OCI-LY7 (cell line): ENCODE measurements around the gene TNRC6C. TPM values are rescaled to one million over a fixed set of nuclear protein-coding genes. Genes with fewer than 3 reads are reported as not detected.

Experiments
- BruUV-seq: library from RNA; stranded (reverse); fragments of 400-500 nt; replicated peaks from 2 replicates; lab custom pipeline; 2021; lab: Mats Ljungman, UMichigan
- CTCF ChIA-PET: fragments of 300-600 bp; sonication (Branson Sonifier 250); formaldehyde crosslinking; loops from one replicate; lab custom pipeline; 2022; ENCODE audit warnings: antibody characterized with exemption; ENCODE audit not compliant: unreplicated experiment; lab: Charles Lee
- POLR2A ChIA-PET: fragments of 300-600 bp; sonication (Branson Sonifier 250); formaldehyde crosslinking; loops from one replicate; lab custom pipeline; 2022; ENCODE audit warnings: antibody characterized with exemption; lab: Charles Lee
- DNase-seq: peaks from one replicate; pipeline ENCODE4 v3.0.0-alpha.2; 2015; ENCODE audit warnings: low spot score
- H2AFZ ChIP-seq: fragments of 200-600 bp; sonication (generic), shearing (Covaris generic); 2 replicates; pipeline ENCODE4 v1.6.1; 2014; ENCODE audit warnings: mild to moderate bottlenecking, antibody characterized with exemption, low read length, moderate library complexity
- H3K27ac ChIP-seq: fragments of 200-600 bp; sonication (generic); 2 replicates; pipeline ENCODE4 v1.5.1; 2014; ENCODE audit warnings: mixed run types, low read depth, mild to moderate bottlenecking, moderate library complexity, low read length, inconsistent platforms; ENCODE audit not compliant: poor library complexity, severe bottlenecking
- H3K36me3 ChIP-seq: fragments of 200-600 bp; sonication (generic); 2 replicates; pipeline ENCODE4 v1.6.1; 2014; ENCODE audit warnings: mild to moderate bottlenecking, antibody characterized with exemption, low read length, moderate library complexity, mixed read lengths; ENCODE audit not compliant: insufficient read depth
- H3K4me1 ChIP-seq: fragments of 200-600 bp; sonication (generic); 2 replicates; pipeline ENCODE4 v1.5.1; 2014; ENCODE audit warnings: mild to moderate bottlenecking, low read length; ENCODE audit not compliant: insufficient read depth, poor library complexity, severe bottlenecking
- H3K4me2 ChIP-seq: fragments of 200-600 bp; sonication (generic); 2 replicates; pipeline ENCODE4 v1.6.1; 2014; ENCODE audit warnings: mild to moderate bottlenecking, low read length
- H3K4me3 ChIP-seq: fragments of 200-600 bp; sonication (generic); 2 replicates; pipeline ENCODE4 v1.5.1; 2014; ENCODE audit warnings: mild to moderate bottlenecking, low read depth, low read length; ENCODE audit not compliant: poor library complexity, severe bottlenecking
- H3K79me2 ChIP-seq: fragments of 200-600 bp; sonication (generic); 2 replicates; pipeline ENCODE4 v1.6.1; 2016; ENCODE audit warnings: low read depth, mild to moderate bottlenecking, low read length, moderate library complexity, mixed read lengths; ENCODE audit not compliant: insufficient read depth
- H3K9me2 ChIP-seq: fragments of 200-600 bp; sonication (generic); 2 replicates; pipeline ENCODE4 v1.6.1; 2016; ENCODE audit warnings: mild to moderate bottlenecking, low read length, mixed read lengths; ENCODE audit not compliant: insufficient read depth
- H3K9me3 ChIP-seq: fragments of 200-600 bp; sonication (generic); 2 replicates; pipeline ENCODE4 v1.6.1; 2014; ENCODE audit warnings: mild to moderate bottlenecking, mixed run types, low read length, mixed read lengths
- H4K20me1 ChIP-seq: fragments of 200-600 bp; sonication (generic); 2 replicates; pipeline ENCODE4 v1.6.1; 2014; ENCODE audit warnings: mild to moderate bottlenecking, antibody characterized with exemption, low read length, moderate library complexity, mixed read lengths; ENCODE audit not compliant: insufficient read depth
- CTCF ChIP-seq: fragments of 200-600 bp; sonication (generic); conservative IDR thresholded peaks from 2 replicates; pipeline ENCODE4 v1.5.1; 2014; ENCODE audit warnings: mild to moderate bottlenecking, antibody characterized with exemption, low read length, moderate library complexity, mixed read lengths
- EZH2phosphoT487 ChIP-seq: fragments of 200-600 bp; sonication (generic); IDR thresholded peaks from 2 replicates; pipeline ENCODE4 v1.6.1; 2018; ENCODE audit warnings: low read depth, borderline replicate concordance, mild to moderate bottlenecking, mixed run types, antibody characterized with exemption, low read length, moderate library complexity, mixed read lengths
- intact Hi-C: fragments of 100-400 bp; cut with micrococcal nuclease; formaldehyde crosslinking; loops from one replicate; pipeline ENCODE4 v1.10.0; 2022; ENCODE audit not compliant: unreplicated experiment
- total RNA-seq, 2 experiments: library from RNA; depleted of rRNA in 1 of 2; stranded (reverse); fragments of >200 nt in 1 of 2; shearing (Covaris generic) in 1 of 2; gene quantifications; 2 replicates each; pipeline ENCODE4 v1.2.3, GENCODE V29; 2014 to 2022

The TNRC6C gene
- total RNA-seq, 2 experiments from 2014 or later, result 8.5 to 25.2 TPM

- intact Hi-C loops, result loop anchor here (5.0 kb wide), 1 partner anchor 100 kb away; no protein-coding TSS in a partner anchor
- no peaks in the 10 kb centered on the region for H4K20me1 ChIP-seq
- H3K4me1 ChIP-seq, result no peaks in the 10 kb centered on the region
- H3K36me3 ChIP-seq, result no peaks in the 10 kb centered on the region
- ChIA-PET POLR2A (interaction anchor here (1.2 kb wide), 1 partner anchor 54 kb away, joined by 3 read pairs; the partner anchor contains the start of gene TNRC6C), CTCF (no interaction called here)
- no peak overlapping the region for H3K4me3 ChIP-seq
- no peak overlapping the region for H2AFZ ChIP-seq
- no TSS peak for BruUV-seq
- no peak for DNase-seq
- H3K9me2 ChIP-seq, result no peaks in the 10 kb centered on the region
- H3K9me3 ChIP-seq, result no peaks in the 10 kb centered on the region
- no peak for TF ChIP-seq EZH2phosphoT487
- TF ChIP-seq CTCF, result no peak
- H3K4me2 ChIP-seq, result no peak overlapping the region
- H3K27ac ChIP-seq, result no peak overlapping the region
- H3K79me2 ChIP-seq, result no peaks in the 10 kb centered on the region
Observed at GRCh38 chr17:78012428-78012827, 53.9 kb downstream of the TNRC6C start.

- Histone ChIP-seq H3K36me3 (no peaks in the 10 kb centered on the region), H4K20me1 (no peaks in the 10 kb centered on the region), H3K79me2 (no peaks in the 10 kb centered on the region), H3K9me2 (no peaks in the 10 kb centered on the region), H3K4me2 (no peak overlapping the region), H3K4me3 (no peak overlapping the region), H2AFZ (no peak overlapping the region), H3K9me3 (no peaks in the 10 kb centered on the region), H3K27ac (no peak overlapping the region), H3K4me1 (no peaks in the 10 kb centered on the region)
- ChIA-PET POLR2A (interaction anchor here (0.6 to 1.1 kb wide), 2 partner anchors 248 to 342 kb away, joined by 3 to 4 read pairs; no protein-coding TSS in a partner anchor), CTCF (interaction anchor here (0.6 to 1.0 kb wide), 3 partner anchors 15 to 471 kb away, joined by 3 to 4 read pairs (median 3); no protein-coding TSS in a partner anchor)
- intact Hi-C loops, result loop anchor here (1.0 to 5.0 kb wide), 3 partner anchors 102 to 472 kb away; no protein-coding TSS in a partner anchor
- DNase-seq, result peak; percentile 79
- BruUV-seq, result no TSS peak
- TF ChIP-seq EZH2phosphoT487 (no peak), CTCF (peak; percentile 100)
Observed at GRCh38 chr17:78013683-78014467, 55.4 kb downstream of the TNRC6C start.
